Parietal lobe (tissue), 1 donor: ENCODE data around the gene RIMS3. TPM values are rescaled to one million over a fixed set of nuclear protein-coding genes. Genes with fewer than 3 reads are reported as not detected.

Experiments used
- total RNA-seq: library from RNA; depleted of rRNA; stranded (reverse); fragments of >200 nt; gene quantifications from one replicate; pipeline ENCODE4 v1.2.3, GENCODE V29; 2014

RIMS3 gene
- total RNA-seq = 31.9 TPM

GRCh38 chr1:40665335-40666171 is at the start of gene RIMS3:
RIMS3 (minus strand) TSS chr1:40665682; CDS start chr1:40641925, 23,757 bp downstream.

GRCh38 chr1:40691538-40692428 is 26.3 kb upstream of the RIMS3 start, which contains the start of gene NFYC:
NFYC (plus strand) TSS chr1:40691704; CDS start chr1:40738844, 47,140 bp downstream.

Other genes with a start within 250 kb of the RIMS3 start
- gene ZFP69B, start 215.2 kb downstream of the RIMS3 start, total RNA-seq = 23.8 TPM
- 15.3 TPM for gene ZFP69, start 188.4 kb downstream of the RIMS3 start, total RNA-seq
- gene EXO5, start 156.9 kb downstream of the RIMS3 start, total RNA-seq = 23.8 TPM
- 8.1 TPM for gene ZNF684, start 134.0 kb downstream of the RIMS3 start, total RNA-seq
- 41.3 TPM for gene NFYC, start 26.0 kb upstream of the RIMS3 start, total RNA-seq
- 1.9 TPM for gene KCNQ4, start 118.1 kb upstream of the RIMS3 start, total RNA-seq
- gene CITED4, start 196.7 kb upstream of the RIMS3 start, total RNA-seq = 0.63 TPM